Measurements from ENCODE around the gene HMCES.
A peak's percentile ranks its signal among the peaks of the same experiment; 100 is the strongest.

HMCES gene

GRCh38 chr3:129316248-129317013 is 37.8 kb downstream of the HMCES start (continued):
- TF ChIP-seq ZNF148 (tag by site-specific recombination; IDR thresholded peaks at IDR 0.05; ENCODE audit: borderline replicate concordance) (no peak), PRDM1 (tag by site-specific recombination; IDR thresholded peaks at IDR 0.05) (no peak), ZNF274 (IDR thresholded peaks at IDR 0.05; ENCODE audit: low read length) (no peak), ZNF274 (tag by site-specific recombination; IDR thresholded peaks at IDR 0.05; ENCODE audit: borderline replicate concordance) (no peak), ZNF654 (tag by site-specific recombination; IDR thresholded peaks at IDR 0.05; ENCODE audit: low read depth) (peak; percentile 28; the same call in 1 of the 2 replicates), ZNF121 (tag by site-specific recombination; IDR thresholded peaks at IDR 0.05) (no peak), ZNF133 (tag by site-specific recombination; IDR thresholded peaks at IDR 0.05) (no peak), ELK4 (IDR thresholded peaks at IDR 0.05; ENCODE audit: borderline replicate concordance, low read depth, low read length) (no peak), ZNF704 (tag by site-specific recombination; IDR thresholded peaks at IDR 0.05) (no peak), ZFHX2 (tag by site-specific recombination; conservative IDR thresholded peaks at IDR 0.05) (no peak), ZSCAN30 (tag by site-specific recombination; IDR thresholded peaks at IDR 0.05) (peak; percentile 37; the same call in 1 of the 2 replicates), ZNF10 (tag by site-specific recombination; IDR thresholded peaks at IDR 0.05) (no peak), ZNF514 (tag by site-specific recombination; IDR thresholded peaks at IDR 0.05) (no peak), ZNF146 (tag by site-specific recombination; IDR thresholded peaks at IDR 0.05) (no peak), ZNF23 (tag by site-specific recombination; IDR thresholded peaks at IDR 0.05; ENCODE audit: borderline replicate concordance) (no peak), PRDM6 (tag by site-specific recombination; IDR thresholded peaks at IDR 0.05) (no peak), OVOL3 (tag by site-specific recombination; IDR thresholded peaks at IDR 0.05) (no peak), WT1 (tag by site-specific recombination; IDR thresholded peaks at IDR 0.05) (no peak), ZNF16 (tag by site-specific recombination; IDR thresholded peaks at IDR 0.05; ENCODE audit: low read depth) (no peak), ZNF488 (tag by site-specific recombination; IDR thresholded peaks at IDR 0.05) (no peak), ZNF155 (tag by site-specific recombination; IDR thresholded peaks at IDR 0.05) (no peak), ZNF112 (tag by site-specific recombination; IDR thresholded peaks at IDR 0.05) (no peak), ZNF623 (tag by site-specific recombination; IDR thresholded peaks at IDR 0.05) (peak; percentile 50), SALL2 (tag by site-specific recombination; IDR thresholded peaks at IDR 0.05; ENCODE audit: borderline replicate concordance) (no peak), ZNF837 (tag by site-specific recombination; IDR thresholded peaks at IDR 0.05) (no peak), PRDM10 (tag by site-specific recombination; IDR thresholded peaks at IDR 0.05) (0 out of 2 replicates have a peak, but pooled peaks have one; percentile 30), YY1 (tag by site-specific recombination; IDR thresholded peaks at IDR 0.05) (no peak; the same call in 1 of the 2 replicates), SP7 (tag by site-specific recombination; IDR thresholded peaks at IDR 0.05) (peak; percentile 49), SP2 (tag by site-specific recombination; IDR thresholded peaks at IDR 0.05) (peak; percentile 22; the same call in 1 of the 2 replicates), ZBTB8A (tag by site-specific recombination; IDR thresholded peaks at IDR 0.05) (peak; percentile 74)
